B cell (primary cell): ENCODE results near the gene CCDC187. TPM values are rescaled to one million over a fixed set of nuclear protein-coding genes. Genes with fewer than 3 reads are reported as not detected.

Experiments
- ATAC-seq: fragments of 200-7000 bp; cut with Tn5 transposase; one replicate; pipeline ENCODE4 v1.10.0; 2021; ENCODE audit warnings: low read depth, mild to moderate bottlenecking, moderate number of reproducible peaks, moderate library complexity
- CTCF ChIA-PET: fragments of 350-600 bp; sonication (Branson Sonifier 250); formaldehyde crosslinking; loops from one replicate; lab custom pipeline; 2021; ENCODE audit warnings: antibody characterized with exemption, inconsistent platforms; lab: Charles Lee
- POLR2A ChIA-PET: fragments of 350-600 bp; sonication (Branson Sonifier 250); formaldehyde crosslinking; loops from one replicate; lab custom pipeline; 2021; ENCODE audit warnings: antibody characterized with exemption; lab: Charles Lee
- DNase-seq: peaks from one replicate; pipeline ENCODE4 v3.0.0; 2013
- H2AFZ ChIP-seq: 2 replicates; pipeline ENCODE4 v1.6.1; 2012; ENCODE audit warnings: mild to moderate bottlenecking, low read depth, low read length; ENCODE audit not compliant: insufficient read depth, poor library complexity, severe bottlenecking
- H3K27ac ChIP-seq, 2 donors: 1 replicate in 1 of 2; 2 replicates in 1 of 2; pipeline ENCODE4 v1.5.1; 2012 to 2013; ENCODE audit warnings: low read length in 2 of 2, mild to moderate bottlenecking in 2 of 2, moderate library complexity in 1 of 2
- H3K27me3 ChIP-seq, 4 experiments: fragments of 200-600 bp in 1 of 4; sonication (generic) in 1 of 4; replicated peaks in 1 of 4; 1 replicate in 2 of 4; 2 replicates in 2 of 4; pipeline versions ENCODE4 v1.6.1 to v1.7.0; 2013 to 2016; ENCODE audit warnings: low read length in 3 of 4, mild to moderate bottlenecking in 2 of 4, mixed read lengths in 1 of 4, moderate library complexity in 1 of 4; ENCODE audit not compliant: insufficient read depth in 4 of 4, control insufficient read depth in 3 of 4; ENCODE audit errors: control extremely low read depth in 1 of 4
- H3K36me3 ChIP-seq, 2 experiments: replicated peaks in 1 of 2; 1 replicate in 1 of 2; 2 replicates in 1 of 2; pipeline versions ENCODE4 v1.6.1 to v1.7.1; 2013; ENCODE audit warnings: low read length in 1 of 2; ENCODE audit not compliant: insufficient read depth in 2 of 2, control insufficient read depth in 1 of 2; ENCODE audit errors: control extremely low read depth in 1 of 2, extremely low read depth in 1 of 2
- H3K4me1 ChIP-seq, 2 donors: fragments of 200-600 bp in 1 of 2; sonication (generic) in 1 of 2; 1 replicate in 1 of 2; 2 replicates in 1 of 2; pipeline versions ENCODE4 v1.5.1 to v1.6.1; 2013 to 2017; ENCODE audit warnings: low read length in 2 of 2; ENCODE audit not compliant: control insufficient read depth in 2 of 2, insufficient read depth in 2 of 2
- H3K4me2 ChIP-seq: replicated peaks from 2 replicates; pipeline ENCODE3; 2012; ENCODE audit warnings: mild to moderate bottlenecking, low read depth, low read length; ENCODE audit not compliant: poor library complexity, severe bottlenecking
- H3K4me3 ChIP-seq, 5 experiments: fragments of 200-600 bp in 1 of 5; sonication (generic) in 1 of 5; 1 replicate in 3 of 5; 2 replicates in 2 of 5; pipeline versions ENCODE4 v1.5.1 to v1.7.0; 2011 to 2016; ENCODE audit warnings: low read length in 4 of 5, mild to moderate bottlenecking in 4 of 5, low read depth in 2 of 5, control low read depth in 1 of 5, moderate library complexity in 1 of 5; ENCODE audit not compliant: insufficient read depth in 1 of 5; ENCODE audit errors: control extremely low read depth in 1 of 5, extremely low read depth in 1 of 5
- H3K79me2 ChIP-seq: fragments of 200-600 bp; sonication (generic); one replicate; pipeline ENCODE4 v1.6.0; 2016; ENCODE audit warnings: low read length; ENCODE audit not compliant: control insufficient read depth, insufficient read depth
- H3K9ac ChIP-seq: fragments of 200-600 bp; sonication (generic); 2 replicates; pipeline ENCODE4 v1.6.1; 2017; ENCODE audit warnings: mild to moderate bottlenecking, low read length, moderate library complexity
- H3K9me3 ChIP-seq, 3 donors: one replicate each; pipeline versions ENCODE4 v1.6.1 to v1.7.1; 2013; ENCODE audit warnings: low read length in 2 of 3; ENCODE audit not compliant: control insufficient read depth in 2 of 3, insufficient read depth in 1 of 3; ENCODE audit errors: control extremely low read depth in 1 of 3
- H4K20me1 ChIP-seq: 2 replicates; pipeline ENCODE4 v1.6.0; 2012; ENCODE audit warnings: mild to moderate bottlenecking, low read length; ENCODE audit not compliant: insufficient read depth, control insufficient read depth, poor library complexity, severe bottlenecking
- H3K27ac Mint-ChIP-seq: one replicate; pipeline ENCODE4 v1.8.0; 2021; ENCODE audit warnings: mixed read lengths
- H3K27me3 Mint-ChIP-seq: one replicate; pipeline ENCODE4 v1.8.0; 2021; ENCODE audit warnings: mixed read lengths
- H3K4me1 Mint-ChIP-seq: one replicate; pipeline ENCODE4 v1.8.0; 2021; ENCODE audit warnings: mixed read lengths
- H3K4me3 Mint-ChIP-seq: one replicate; pipeline ENCODE4 v1.8.0; 2021; ENCODE audit warnings: mixed read lengths
- H3K9me3 Mint-ChIP-seq: one replicate; pipeline ENCODE4 v1.8.0; 2022; ENCODE audit warnings: mixed read lengths; ENCODE audit not compliant: insufficient read depth
- CTCF ChIP-seq: fragments of 200-600 bp; IDR thresholded peaks from one replicate; pipeline ENCODE4 v1.8.0; 2022; ENCODE audit warnings: antibody characterized with exemption, mild to moderate bottlenecking
- EZH2 ChIP-seq: IDR thresholded peaks from 2 replicates; pipeline ENCODE4 v1.6.1; 2012; ENCODE audit warnings: borderline replicate concordance, low read depth, mild to moderate bottlenecking, moderate library complexity, low read length; ENCODE audit not compliant: insufficient read depth, poor library complexity, severe bottlenecking
- WGBS: methylation state at CpG from one replicate; pipeline ENCODE4 v1.1.5; 2013; ENCODE audit warnings: missing lambda C conversion rate; ENCODE audit not compliant: insufficient coverage; 5-methylcytosine and 5-hydroxymethylcytosine counted together
- intact Hi-C: fragments of 100-400 bp; cut with micrococcal nuclease; formaldehyde crosslinking; loops from one replicate; pipeline ENCODE4 v1.10.0; 2022
- polyA plus RNA-seq: library from polyadenylated mRNA; depleted of rRNA; stranded (reverse); fragments of >200 nt; gene quantifications from 2 replicates; pipeline ENCODE4 v1.2.3, GENCODE V29; 2012
- total RNA-seq, 2 donors: library from RNA; stranded (reverse); fragments of 120-200 nt in 1 of 2; gene quantifications; 1 replicate in 1 of 2; 2 replicates in 1 of 2; pipeline versions ENCODE4 v1.2.3 to v1.2.4, GENCODE V29; 2013 to 2022

Gene CCDC187
- total and polyA plus RNA-seq, 2 donors (not counting 1 experiment from before 2014, with no cell fraction given): 1.5 to 7.6 TPM

GRCh38 chr9:136262671-136263178 is 41.2 kb downstream of the CCDC187 start:
- no peak overlapping the region for H3K4me3 ChIP-seq
- ATAC-seq: no peak
- no peak overlapping the region for H3K27ac Mint-ChIP-seq
- no peak overlapping the region for H2AFZ ChIP-seq
- H3K79me2 ChIP-seq: no peaks in the 10 kb centered on the region
- no peak for DNase-seq
- TF ChIP-seq EZH2 (no peak), CTCF (no peak)
- H3K27me3 Mint-ChIP-seq: no peaks in the 10 kb centered on the region
- no peak overlapping the region for H3K4me3 Mint-ChIP-seq
- no peak overlapping the region for H3K27ac ChIP-seq
- no peak overlapping the region for H3K4me2 ChIP-seq
- peaks cover 6% of the 10 kb centered on the region for H3K4me1 Mint-ChIP-seq
- POLR2A ChIA-PET: no interaction called here
- peaks cover 0 to 6% (median 0%) of the 10 kb centered on the region in 3 donors for H3K9me3 ChIP-seq
- no peaks in the 10 kb centered on the region for H4K20me1 ChIP-seq
- H3K4me1 ChIP-seq: peaks cover 4 to 11% of the 10 kb centered on the region in 2 donors
- no peaks in the 10 kb centered on the region for H3K9me3 Mint-ChIP-seq
- no peaks in the 10 kb centered on the region for H3K27me3 ChIP-seq
- intact Hi-C loops: no loop called here
- H3K36me3 ChIP-seq: no peaks in the 10 kb centered on the region
- CTCF ChIA-PET: interaction anchor here (1.7 kb wide), 1 partner anchor 21 kb away, joined by 8 read pairs; no protein-coding TSS in a partner anchor
- 33% methylated on average over 5 of the region's 6 CpGs for WGBS
- H3K9ac ChIP-seq: no peak overlapping the region

GRCh38 chr9:136261686-136262430 is 42.0 kb downstream of the CCDC187 start:
- POLR2A ChIA-PET: no interaction called here
- Histone ChIP-seq H3K79me2 (no peaks in the 10 kb centered on the region), H3K4me1 (peaks cover 0 to 4% of the 10 kb centered on the region in 2 donors), H3K9ac (no peak overlapping the region), H3K9me3 (peaks cover 0 to 6% (median 0%) of the 10 kb centered on the region in 3 donors), H2AFZ (no peak overlapping the region), H3K36me3 (no peaks in the 10 kb centered on the region), H3K27ac (no peak overlapping the region), H4K20me1 (no peaks in the 10 kb centered on the region), H3K4me3 (no peak overlapping the region), H3K27me3 (no peaks in the 10 kb centered on the region), H3K4me2 (no peak overlapping the region)
- CTCF ChIA-PET: interaction anchor here (1.3 to 1.7 kb wide), 2 partner anchors 22 to 36 kb away, joined by 3 to 8 read pairs; no protein-coding TSS in a partner anchor
- DNase-seq (no peak), ATAC-seq (no peak)
- Mint-ChIP-seq H3K9me3 (no peaks in the 10 kb centered on the region), H3K27me3 (no peaks in the 10 kb centered on the region), H3K4me3 (no peak overlapping the region), H3K27ac (no peak overlapping the region), H3K4me1 (peaks cover under 1% of the 10 kb centered on the region)
- TF ChIP-seq EZH2: no peak
- no peak for TF ChIP-seq CTCF
- WGBS: 85% methylated on average over 27 of the region's 28 CpGs
- intact Hi-C loops: no loop called here
